Cardiac atrium fibroblast (primary cell): ENCODE results near the gene TUBB4A. TPM values are rescaled to one million over a fixed set of nuclear protein-coding genes. Genes with fewer than 3 reads are reported as not detected.

Source experiments
- total RNA-seq: library from RNA; depleted of rRNA; stranded (reverse); fragments of >200 nt; gene quantifications from 2 replicates; pipeline ENCODE4 v1.2.3, GENCODE V29; 2015

The TUBB4A gene
- not detected in 2 replicates for total RNA-seq

DNA sequence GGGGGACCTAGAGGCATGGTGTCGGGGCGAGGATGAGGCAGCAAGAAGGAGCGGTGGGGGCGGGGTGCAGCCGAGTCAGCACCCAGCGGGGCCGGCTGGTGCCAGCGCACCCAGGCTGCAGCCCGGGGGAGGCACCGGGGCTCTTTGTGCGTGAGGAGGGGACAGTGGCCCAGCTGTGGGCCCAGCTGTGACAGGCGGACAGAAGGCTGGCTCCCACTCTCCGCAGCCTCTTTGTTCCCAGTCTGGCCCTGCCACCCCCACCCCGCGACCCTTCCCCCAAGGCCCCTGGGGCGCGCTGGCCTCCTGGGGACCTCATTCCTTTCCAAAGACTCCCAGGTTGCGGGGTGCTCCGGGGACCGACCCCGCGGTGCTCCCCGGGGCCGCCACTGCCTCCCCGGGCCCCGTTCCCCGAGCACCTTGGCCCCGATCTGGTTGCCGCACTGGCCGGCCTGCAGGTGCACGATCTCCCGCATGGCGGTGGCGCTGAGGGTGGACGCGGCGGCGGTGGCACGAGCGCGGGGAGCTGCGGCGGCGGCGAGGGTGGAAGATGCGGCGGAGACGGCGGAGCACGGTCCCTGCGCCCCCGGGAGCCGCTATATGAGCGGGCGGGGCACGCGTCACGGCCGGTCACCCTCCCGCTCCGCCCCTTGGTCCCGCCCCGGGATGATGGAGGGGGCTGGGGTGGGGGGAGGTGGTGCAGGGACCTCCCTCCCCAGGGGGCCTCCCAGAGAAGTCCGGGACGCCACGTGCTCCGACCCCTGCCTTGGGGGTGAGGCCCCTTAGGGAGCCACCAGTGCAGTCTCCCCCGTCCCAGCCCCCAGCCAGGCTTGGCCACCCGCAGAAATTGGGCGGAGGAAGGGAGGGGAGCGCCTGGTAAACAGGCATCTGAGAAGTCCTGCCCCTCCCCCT lies at the start of gene TUBB4A:
TSS of gene TUBB4A (minus strand) at position 570 of the 909 bp plus-strand sequence. CDS start at position 473, 97 bp downstream.

DNA sequence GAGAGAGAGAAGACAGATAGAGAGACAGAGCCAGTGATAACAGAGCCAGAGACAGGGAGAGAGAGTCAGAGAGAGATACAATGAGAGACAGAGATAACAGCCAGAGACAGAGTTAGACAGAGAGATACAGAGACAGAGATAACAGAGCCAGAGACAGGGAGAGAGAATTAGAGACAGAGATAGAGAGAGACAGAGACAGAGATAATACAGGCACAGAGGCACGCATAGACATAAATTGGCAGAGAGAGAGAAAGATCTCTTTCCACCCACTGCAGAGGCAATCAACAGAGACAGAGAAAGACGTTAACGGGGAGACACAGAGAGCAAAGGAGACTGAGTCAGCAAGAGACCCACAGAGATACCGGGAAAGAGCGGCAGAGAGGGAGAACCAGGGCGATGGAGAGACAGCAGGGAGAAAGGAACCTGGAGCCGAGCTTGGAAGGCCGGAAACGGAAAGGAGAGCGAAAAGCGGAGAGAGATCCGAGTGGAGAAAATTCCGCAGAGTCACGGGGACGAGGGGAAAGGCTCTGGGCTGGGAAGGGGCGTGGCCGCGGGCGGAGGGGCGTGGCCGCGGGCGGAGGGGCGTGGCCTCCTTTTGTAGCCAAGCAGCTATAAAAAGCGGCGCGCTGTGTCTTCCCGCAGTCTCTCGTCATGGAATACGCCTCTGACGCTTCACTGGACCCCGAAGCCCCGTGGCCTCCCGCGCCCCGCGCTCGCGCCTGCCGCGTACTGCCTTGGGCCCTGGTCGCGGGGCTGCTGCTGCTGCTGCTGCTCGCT lies 28.5 kb upstream of the TUBB4A start, which contains the start of gene TNFSF9:
TSS of gene TNFSF9 (plus strand) at position 641 of the 777 bp plus-strand sequence. CDS start at position 652, 11 bp downstream.

DNA sequence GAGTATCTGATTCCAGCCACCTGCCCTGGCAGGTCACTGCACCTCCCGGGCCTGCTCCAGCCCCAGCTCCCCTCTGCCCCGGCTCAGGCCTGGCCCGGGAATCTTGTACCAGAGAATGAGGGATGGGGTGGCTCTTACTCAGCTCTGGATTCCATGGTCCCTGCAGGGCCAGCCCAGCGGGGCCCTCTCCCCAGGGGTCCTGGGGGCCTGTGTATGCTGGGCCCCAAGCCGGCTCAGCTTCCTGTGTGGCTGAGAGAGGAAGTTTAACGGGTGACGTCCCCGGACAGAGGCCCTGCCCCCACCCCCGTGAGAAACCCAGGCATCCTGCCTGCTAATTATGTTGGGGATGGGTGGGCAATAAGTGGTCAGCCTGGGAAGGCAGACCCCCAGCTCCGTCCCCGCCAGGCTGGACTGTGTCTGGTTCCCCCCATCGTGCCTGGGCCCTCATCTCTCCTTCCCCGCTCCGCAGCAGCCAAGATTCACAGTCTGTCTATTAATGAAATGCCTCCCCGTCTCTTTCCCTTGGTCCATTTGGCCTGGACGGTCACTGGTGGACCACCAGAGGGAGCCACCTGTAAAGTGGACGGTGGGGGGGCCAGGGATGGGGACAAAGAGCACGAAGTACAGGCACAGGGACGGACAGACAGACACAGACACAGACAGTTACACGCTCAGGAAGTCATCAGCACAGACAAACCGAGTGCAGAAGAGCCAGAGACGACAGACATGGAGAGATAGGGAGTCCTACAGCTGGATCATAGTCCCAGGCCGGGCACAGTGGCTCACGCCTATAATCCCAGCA lies 20.4 kb downstream of the TUBB4A start, which contains the start of gene DENND1C:
TSS of gene DENND1C (minus strand) at position 247 of the 802 bp plus-strand sequence. CDS start at position 155, 92 bp downstream.

DNA sequence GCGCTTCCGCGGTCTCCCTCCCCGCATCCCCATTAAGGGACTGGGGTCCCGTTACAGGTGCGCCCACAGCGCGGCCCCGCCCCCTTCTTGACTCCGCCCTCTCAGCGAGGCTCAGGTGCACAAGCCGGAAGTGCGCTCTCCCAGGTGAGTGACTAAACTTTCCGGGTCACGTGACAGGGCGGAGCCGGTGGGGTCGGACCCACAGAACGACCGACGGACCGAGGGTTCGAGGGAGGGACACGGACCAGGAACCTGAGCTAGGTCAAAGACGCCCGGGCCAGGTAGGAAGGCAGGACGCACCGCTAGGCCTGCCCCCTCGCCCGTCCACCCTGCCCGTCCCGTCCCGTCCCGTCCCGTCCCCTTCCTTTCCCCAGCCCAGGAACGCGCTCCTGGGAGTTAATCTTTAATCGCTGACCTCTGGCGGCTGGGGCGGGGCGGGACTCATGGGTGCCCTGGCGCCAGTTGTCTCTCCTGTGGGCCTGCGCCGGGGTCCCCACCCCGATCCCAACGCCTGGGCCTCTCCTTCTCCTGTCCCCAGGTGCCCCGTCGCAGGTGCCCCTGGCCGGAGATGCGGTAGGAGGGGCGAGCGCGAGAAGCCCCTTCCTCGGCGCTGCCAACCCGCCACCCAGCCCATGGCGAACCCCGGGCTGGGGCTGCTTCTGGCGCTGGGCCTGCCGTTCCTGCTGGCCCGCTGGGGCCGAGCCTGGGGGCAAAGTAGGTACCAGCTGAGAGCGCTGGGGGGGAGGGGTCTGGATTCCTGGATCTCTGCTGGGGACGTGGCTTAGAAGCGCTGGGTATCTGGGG lies 37.8 kb downstream of the TUBB4A start, which contains the start of gene CRB3:
TSS of gene CRB3 (plus strand) at position 202 of the 804 bp plus-strand sequence. CDS start at position 633, 431 bp downstream.

DNA sequence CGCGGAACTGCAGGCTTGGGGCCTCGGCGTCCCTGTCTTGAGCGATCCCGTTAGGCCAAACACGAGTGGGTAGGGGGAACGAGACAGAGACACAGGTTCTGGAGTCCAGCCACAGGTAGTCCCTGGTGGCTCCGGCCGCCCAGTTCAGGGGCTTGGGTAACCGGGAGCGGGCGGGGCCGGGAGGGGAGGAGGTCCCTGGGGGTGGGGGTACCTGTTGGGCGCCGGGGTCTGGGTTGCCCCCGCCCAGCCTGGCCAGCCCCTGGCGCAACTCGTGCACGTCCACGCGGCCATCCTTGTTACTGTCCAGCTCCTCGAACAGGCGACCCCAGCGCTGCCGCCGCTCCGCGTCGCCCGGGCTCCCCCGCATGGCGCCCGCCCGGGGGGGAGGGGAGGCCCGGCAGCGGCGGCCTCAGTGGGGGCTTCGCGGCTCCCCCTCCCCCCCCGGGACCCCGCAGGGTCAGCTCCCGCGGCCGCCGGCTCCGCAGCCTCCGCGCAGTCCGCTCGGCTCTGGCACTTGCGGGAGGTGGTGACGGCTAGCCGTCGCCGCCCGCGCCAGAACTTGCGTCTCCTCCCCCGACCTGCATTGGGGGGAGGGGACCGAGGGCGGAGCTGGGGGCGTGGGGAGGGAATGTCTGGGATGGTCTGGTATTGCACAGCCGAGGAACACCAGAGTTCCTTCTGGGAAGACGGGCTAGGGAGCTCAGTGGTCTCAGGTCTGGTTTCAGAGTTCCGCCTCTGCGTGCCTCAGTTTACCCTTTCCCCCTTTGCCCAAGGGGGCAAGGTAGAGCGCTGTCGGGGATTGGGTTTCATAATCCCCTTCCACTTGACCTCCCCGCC lies 42.6 kb downstream of the TUBB4A start, which contains the start of gene SLC25A23:
TSS of gene SLC25A23 (minus strand) at position 531 of the 837 bp plus-strand sequence. CDS start at position 367, 164 bp downstream.

Other genes with a start within 250 kb of the TUBB4A start
- gene MLLT1, start 222.3 kb downstream of the TUBB4A start, total RNA-seq, result 26.7 and 27.2 TPM in 2 replicates
- gene ACER1, start 168.7 kb downstream of the TUBB4A start, total RNA-seq, result not detected in 2 replicates
- 113 and 118 TPM in 2 replicates for gene CLPP, start 140.8 kb downstream of the TUBB4A start, total RNA-seq
- gene ALKBH7, start 129.5 kb downstream of the TUBB4A start, total RNA-seq, result 78.2 and 83.0 TPM in 2 replicates
- 0.32 and 0.36 TPM in 2 replicates for gene PSPN, start 126.4 kb downstream of the TUBB4A start, total RNA-seq
- gene GTF2F1, start 109.1 kb downstream of the TUBB4A start, total RNA-seq, result 26.4 and 33.2 TPM in 2 replicates
- 111 and 115 TPM in 2 replicates for gene KHSRP, start 77.5 kb downstream of the TUBB4A start, total RNA-seq
- gene SLC25A41, start 68.5 kb downstream of the TUBB4A start, total RNA-seq, result not detected in 2 replicates
- 26.7 and 52.0 TPM in 2 replicates for gene SLC25A23, start 42.5 kb downstream of the TUBB4A start, total RNA-seq
- not detected in 2 replicates for gene CRB3, start 38.0 kb downstream of the TUBB4A start, total RNA-seq
- gene DENND1C, start 20.5 kb downstream of the TUBB4A start, total RNA-seq, result not detected in 2 replicates
- gene TNFSF9, start 28.7 kb upstream of the TUBB4A start, total RNA-seq, result 0.18 and 2.4 TPM in 2 replicates
- not detected in 2 replicates for gene CD70, start 88.8 kb upstream of the TUBB4A start, total RNA-seq
- 1.9 TPM in 1 of 2 replicates, not detected in the other for gene TNFSF14, start 167.9 kb upstream of the TUBB4A start, total RNA-seq
- gene C3, start 218.3 kb upstream of the TUBB4A start, total RNA-seq, result 243 and 1,645 TPM in 2 replicates
- 46.4 and 74.4 TPM in 2 replicates for gene GPR108, start 235.3 kb upstream of the TUBB4A start, total RNA-seq
- gene TRIP10, start 237.4 kb upstream of the TUBB4A start, total RNA-seq, result 47.0 and 90.1 TPM in 2 replicates